ENCODE measurements around the gene AGAP1. TPM values are rescaled to one million over a fixed set of nuclear protein-coding genes. Genes with fewer than 3 reads are reported as not detected.

The AGAP1 gene
- total RNA-seq, 1 donor from 2014 or later, result 54.7 TPM

- Mint-ChIP-seq H3K9me3 (no peaks in the 10 kb centered on the region), H3K4me3 (no peak overlapping the region), H3K27ac (ENCODE audit: unreplicated experiment) (no peak overlapping the region)
These were observed 326.7 kb downstream of the AGAP1 start for GRCh38 chr2:235820571-235820970.

GRCh38 chr2:235824331-235824730 lies 330.5 kb downstream of the AGAP1 start:
- Mint-ChIP-seq H3K4me3 (no peak overlapping the region), H3K27ac (ENCODE audit: unreplicated experiment) (no peak overlapping the region), H3K36me3 (ENCODE audit: low read depth) (peaks cover 22% of the 10 kb centered on the region), H3K27me3 (ENCODE audit: low read depth) (no peaks in the 10 kb centered on the region), H3K9me3 (no peaks in the 10 kb centered on the region), H3K4me1 (no peaks in the 10 kb centered on the region)
- no peak for TF ChIP-seq CTCF (conservative IDR thresholded peaks at IDR 0.05)
- no peak for DNase-seq (ENCODE audit: low read depth, low spot score)

More at GRCh38 chr2:235820571-235820970, 326.7 kb downstream of the AGAP1 start:
- TF ChIP-seq CTCF (conservative IDR thresholded peaks at IDR 0.05), result no peak
- Mint-ChIP-seq H3K4me1 (no peaks in the 10 kb centered on the region), H3K36me3 (ENCODE audit: low read depth) (peaks cover 19% of the 10 kb centered on the region), H3K27me3 (ENCODE audit: low read depth) (no peaks in the 10 kb centered on the region)
- no peak for DNase-seq (ENCODE audit: low read depth, low spot score)

DNA sequence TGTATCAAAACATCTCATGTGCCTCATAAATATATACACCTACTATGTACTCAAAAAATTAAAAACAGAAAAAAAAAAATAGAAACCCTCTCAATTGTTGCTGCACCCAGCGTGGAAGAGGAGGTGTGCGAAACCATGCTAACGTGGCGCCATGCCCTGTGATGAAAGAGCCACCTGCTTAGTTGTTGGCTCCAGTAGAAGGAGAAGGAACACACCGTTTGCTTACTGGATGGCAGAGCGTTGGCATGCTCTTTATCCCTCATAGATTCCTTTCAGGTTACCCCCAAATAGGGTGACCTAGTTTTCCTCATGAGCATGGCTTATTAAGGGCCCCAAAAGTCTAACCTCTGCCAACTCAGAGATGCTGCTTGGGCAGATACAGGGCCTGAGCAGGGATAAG lies 332.1 kb downstream of the AGAP1 start:
- H3K4me3 Mint-ChIP-seq, result no peak overlapping the region
- H3K27ac Mint-ChIP-seq (ENCODE audit: unreplicated experiment), result no peak overlapping the region
- peaks cover 29% of the 10 kb centered on the region for H3K36me3 Mint-ChIP-seq (ENCODE audit: low read depth)
- H3K4me1 Mint-ChIP-seq, result no peaks in the 10 kb centered on the region
- TF ChIP-seq CTCF (conservative IDR thresholded peaks at IDR 0.05), result no peak
- no peak for DNase-seq (ENCODE audit: low read depth, low spot score)
- no peaks in the 10 kb centered on the region for H3K9me3 Mint-ChIP-seq
- H3K27me3 Mint-ChIP-seq (ENCODE audit: low read depth), result no peaks in the 10 kb centered on the region

DNA sequence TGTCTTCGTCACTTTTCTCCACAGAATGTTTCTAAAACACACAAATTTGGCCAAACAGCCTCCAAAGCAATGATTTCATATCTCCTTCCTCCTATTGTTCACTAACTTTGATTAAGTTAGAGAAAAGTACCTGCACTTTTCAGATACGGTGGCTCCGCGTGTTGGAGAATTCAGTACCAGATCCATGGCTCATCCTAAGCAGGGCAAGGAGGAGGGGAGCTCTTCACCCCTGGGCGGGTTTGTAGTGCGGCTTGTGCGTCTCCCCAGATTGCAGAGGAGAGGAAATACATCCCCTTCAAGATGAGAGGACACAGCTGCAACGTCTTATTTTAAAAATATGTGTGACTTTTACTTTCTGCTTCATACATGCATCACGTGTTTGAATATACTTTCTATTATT lies 333.0 kb downstream of the AGAP1 start:
- DNase-seq (ENCODE audit: low read depth, low spot score), result no peak
- H3K36me3 Mint-ChIP-seq (ENCODE audit: low read depth), result peaks cover 25% of the 10 kb centered on the region
- H3K9me3 Mint-ChIP-seq, result no peaks in the 10 kb centered on the region
- H3K4me1 Mint-ChIP-seq, result no peaks in the 10 kb centered on the region
- H3K27ac Mint-ChIP-seq (ENCODE audit: unreplicated experiment), result no peak overlapping the region
- no peak for TF ChIP-seq CTCF (conservative IDR thresholded peaks at IDR 0.05)
- H3K4me3 Mint-ChIP-seq, result no peak overlapping the region
- H3K27me3 Mint-ChIP-seq (ENCODE audit: low read depth), result no peaks in the 10 kb centered on the region

DNA sequence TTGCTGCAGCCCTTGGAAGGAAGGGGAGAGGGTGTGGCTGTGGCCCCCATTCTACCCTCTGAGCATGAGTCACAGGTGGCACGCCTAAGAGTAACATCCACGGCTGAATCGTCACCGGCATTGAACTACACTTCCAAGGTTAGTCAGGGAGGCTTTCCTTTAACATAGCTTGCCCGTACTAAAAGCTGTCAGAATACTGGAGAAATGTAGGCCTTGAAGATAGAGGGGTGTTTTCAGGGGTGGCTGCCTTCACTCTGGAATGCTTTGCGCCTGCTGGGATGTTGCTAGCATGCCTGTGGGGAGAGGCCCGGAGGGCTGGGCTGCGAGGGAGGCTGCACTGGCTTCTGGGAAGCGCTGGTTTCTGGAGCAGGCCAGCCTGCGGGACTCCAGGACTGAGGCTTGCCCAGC lies 333.7 kb downstream of the AGAP1 start:
- H3K36me3 Mint-ChIP-seq (ENCODE audit: low read depth), result peaks cover 20% of the 10 kb centered on the region
- no peaks in the 10 kb centered on the region for H3K9me3 Mint-ChIP-seq
- H3K27ac Mint-ChIP-seq (ENCODE audit: unreplicated experiment), result no peak overlapping the region
- no peak for TF ChIP-seq CTCF (conservative IDR thresholded peaks at IDR 0.05)
- DNase-seq (ENCODE audit: low read depth, low spot score), result no peak
- no peaks in the 10 kb centered on the region for H3K4me1 Mint-ChIP-seq
- H3K4me3 Mint-ChIP-seq, result no peak overlapping the region
- no peaks in the 10 kb centered on the region for H3K27me3 Mint-ChIP-seq (ENCODE audit: low read depth)

DNA sequence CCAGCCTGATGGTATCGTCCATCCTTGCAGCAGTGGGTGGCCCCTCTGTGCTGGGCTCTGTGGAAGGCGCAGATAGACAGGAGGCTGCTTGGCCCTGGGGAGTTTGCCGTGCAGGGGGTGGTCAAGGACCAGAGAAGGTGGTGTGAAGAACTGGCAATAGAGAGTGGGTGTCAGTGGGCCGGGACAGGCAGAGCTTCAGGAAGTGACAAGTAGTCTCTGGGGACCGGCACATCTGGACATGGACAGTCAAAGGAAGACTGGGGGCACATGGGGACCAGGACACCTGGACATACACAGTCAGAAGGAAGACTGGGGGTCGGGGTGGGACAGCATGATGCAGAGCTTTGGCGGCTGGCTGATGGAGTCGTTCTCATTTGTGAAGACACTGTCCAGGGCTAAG lies 335.9 kb downstream of the AGAP1 start:
- Mint-ChIP-seq H3K4me3 (no peak overlapping the region), H3K9me3 (no peaks in the 10 kb centered on the region), H3K36me3 (ENCODE audit: low read depth) (peaks cover 16% of the 10 kb centered on the region), H3K27me3 (ENCODE audit: low read depth) (no peaks in the 10 kb centered on the region), H3K4me1 (no peaks in the 10 kb centered on the region), H3K27ac (ENCODE audit: unreplicated experiment) (no peak overlapping the region)
- no peak for TF ChIP-seq CTCF (conservative IDR thresholded peaks at IDR 0.05)
- DNase-seq (ENCODE audit: low read depth, low spot score), result no peak

Data from neural crest cell (in vitro differentiated cells).